HG03039 (cell line): ENCODE data around the gene MILR1.
"Not testable (repeated sequence)": the region's sequence is repeated elsewhere in the genome, so short reads cannot be mapped to it uniquely, and the experiment has no call there.

Source experiments
- ATAC-seq: cut with Tn5 transposase; IDR thresholded peaks from one replicate; pipeline ENCODE4 v1.9.1; 2021; ENCODE audit warnings: mild to moderate bottlenecking, moderate library complexity; ENCODE audit not compliant: unreplicated experiment

The MILR1 gene, protein sequence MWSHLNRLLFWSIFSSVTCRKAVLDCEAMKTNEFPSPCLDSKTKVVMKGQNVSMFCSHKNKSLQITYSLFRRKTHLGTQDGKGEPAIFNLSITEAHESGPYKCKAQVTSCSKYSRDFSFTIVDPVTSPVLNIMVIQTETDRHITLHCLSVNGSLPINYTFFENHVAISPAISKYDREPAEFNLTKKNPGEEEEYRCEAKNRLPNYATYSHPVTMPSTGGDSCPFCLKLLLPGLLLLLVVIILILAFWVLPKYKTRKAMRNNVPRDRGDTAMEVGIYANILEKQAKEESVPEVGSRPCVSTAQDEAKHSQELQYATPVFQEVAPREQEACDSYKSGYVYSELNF

DNA sequence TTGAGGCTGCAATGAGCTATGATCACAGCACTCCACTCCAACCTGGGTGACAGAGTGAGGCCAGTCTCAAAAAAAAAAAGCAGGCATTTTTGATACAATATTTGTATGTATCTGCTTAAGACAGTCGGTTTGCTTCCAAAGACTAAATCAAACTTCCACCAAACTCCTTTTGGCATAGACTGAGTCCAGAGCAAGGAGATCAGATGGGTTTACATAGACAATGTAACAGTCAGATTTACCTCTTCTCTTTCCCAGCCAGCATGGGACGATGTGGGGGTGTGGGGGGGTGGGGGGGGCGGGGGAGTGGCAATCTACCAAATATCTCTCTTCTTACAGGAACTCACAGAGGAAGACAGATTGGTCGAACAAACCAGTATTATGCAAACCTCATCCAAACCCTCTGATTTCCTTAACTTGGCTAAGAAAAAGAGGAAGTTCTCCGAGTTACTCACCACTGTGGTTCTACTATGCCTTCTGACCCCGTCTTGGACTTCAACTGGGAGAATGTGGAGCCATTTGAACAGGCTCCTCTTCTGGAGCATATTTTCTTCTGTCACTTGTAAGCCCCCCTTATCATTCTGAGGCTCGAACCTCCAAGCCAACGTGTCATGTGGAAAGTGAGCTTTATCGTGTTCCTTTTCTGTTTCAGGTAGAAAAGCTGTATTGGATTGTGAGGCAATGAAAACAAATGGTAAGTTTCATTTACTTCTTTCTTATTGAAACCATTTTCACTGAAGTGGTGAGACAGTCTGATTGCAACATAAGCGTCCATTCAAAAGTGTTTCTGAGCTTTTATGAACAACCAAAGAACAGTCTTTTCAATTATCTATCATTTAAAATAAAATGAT lies at the start of gene MILR1:
TSS of gene MILR1 (plus strand) at position 451 of the 848 bp plus-strand sequence. CDS start at position 505, 54 bp downstream.
- ATAC-seq, result no peak

DNA sequence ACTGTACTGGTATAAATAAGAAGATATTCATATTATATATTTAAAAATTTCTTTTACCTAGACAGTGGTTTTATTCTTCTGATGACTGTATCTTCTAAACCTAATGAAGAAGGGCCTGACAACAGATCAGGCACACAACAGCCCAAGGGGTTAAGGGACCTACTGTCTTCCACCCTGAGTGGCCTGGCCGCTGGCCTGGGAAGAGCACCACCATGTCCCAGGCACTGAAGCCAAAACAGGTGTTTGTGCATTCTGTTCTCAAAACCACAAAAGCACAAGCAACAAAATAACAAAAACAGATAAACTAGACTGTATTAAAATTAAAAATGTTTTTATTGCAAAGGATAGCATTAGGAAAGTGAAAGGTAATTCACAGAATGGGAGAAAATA lies 49.2 kb upstream of the MILR1 start:
- ATAC-seq, result no peak

DNA sequence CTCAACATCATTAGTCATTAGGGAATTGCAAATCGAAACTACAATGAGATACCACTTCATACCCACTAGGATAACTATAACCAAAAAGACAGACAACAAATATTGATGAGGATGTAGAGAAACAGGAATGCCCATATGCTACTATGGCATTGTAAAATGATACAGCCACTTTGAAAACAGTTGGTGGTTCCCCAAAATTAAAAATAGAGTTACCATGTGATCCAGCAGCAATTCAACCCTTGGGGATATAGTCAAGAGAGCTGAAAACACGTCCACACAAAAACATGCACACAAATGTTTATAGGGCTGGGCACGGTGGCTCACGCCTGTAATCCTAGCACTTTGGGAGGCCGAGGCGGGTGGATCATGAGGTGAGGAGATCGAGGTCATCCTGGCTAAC lies 48.3 kb upstream of the MILR1 start:
- no peak for ATAC-seq

DNA sequence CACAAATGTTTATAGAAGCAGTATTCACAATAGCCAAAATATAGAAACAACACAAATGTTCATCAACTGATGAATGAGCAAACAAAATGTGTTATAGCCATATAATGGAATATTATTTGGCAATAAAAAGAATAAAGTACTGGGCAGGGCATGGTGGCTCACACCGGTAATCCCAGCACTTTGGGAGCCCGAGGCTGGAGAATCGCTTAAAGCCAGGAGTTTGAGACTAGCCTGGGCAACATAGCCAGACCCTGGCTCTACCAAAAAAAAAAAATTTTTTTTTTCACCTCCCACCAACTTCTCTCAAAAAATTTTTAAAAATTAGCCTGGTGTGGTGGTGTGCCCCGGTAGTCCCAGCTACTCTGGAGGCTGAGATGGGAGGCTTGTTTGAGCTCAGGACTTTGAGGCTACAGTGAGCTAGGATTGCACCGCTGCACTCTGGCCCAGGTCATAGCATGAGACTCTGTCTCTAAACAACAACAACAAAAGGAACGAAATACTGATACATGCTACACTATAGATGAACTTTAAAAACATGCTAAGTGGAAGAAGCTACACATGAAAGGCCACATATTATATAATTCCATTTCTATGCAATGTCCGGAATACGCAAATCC lies 47.6 kb upstream of the MILR1 start:
- no peak for ATAC-seq

DNA sequence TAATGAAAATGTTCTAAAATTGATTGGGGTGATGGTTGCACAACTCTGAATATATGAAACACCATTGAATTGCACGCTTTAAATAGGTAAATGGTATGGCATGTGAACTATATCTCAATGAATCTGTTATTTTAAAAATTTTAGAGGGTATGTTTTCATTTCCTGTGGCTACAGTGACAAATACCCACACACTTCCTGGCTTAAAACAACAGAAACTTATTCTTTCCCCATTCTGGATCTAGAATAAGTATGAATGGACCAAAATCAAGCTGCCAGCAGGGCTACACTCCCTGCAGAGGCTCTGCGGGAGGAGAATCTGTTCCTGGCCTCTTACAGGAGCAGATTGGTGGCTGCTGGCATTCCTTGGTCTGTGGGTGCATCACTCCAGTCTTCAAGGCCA lies 47.0 kb upstream of the MILR1 start:
- ATAC-seq, result no peak

DNA sequence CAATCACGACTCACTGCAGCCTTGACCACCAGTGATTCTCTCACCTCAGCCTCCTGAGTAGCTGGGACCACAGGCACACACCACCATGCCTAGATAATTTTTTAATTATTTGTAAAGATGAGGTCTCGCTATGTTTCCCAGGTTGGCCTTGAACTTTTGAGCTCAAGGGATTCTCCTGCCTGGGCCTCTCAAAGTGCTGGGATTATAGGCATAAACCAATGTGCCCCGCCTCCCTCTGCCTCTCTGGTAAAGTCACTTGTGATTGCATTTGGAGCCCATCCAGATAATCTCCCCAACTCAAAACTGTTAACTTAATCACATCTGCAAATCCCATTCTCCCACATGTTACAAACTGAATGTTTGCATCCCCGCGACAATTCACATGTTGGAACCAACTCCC lies 46.4 kb upstream of the MILR1 start:
- ATAC-seq, result no peak

DNA sequence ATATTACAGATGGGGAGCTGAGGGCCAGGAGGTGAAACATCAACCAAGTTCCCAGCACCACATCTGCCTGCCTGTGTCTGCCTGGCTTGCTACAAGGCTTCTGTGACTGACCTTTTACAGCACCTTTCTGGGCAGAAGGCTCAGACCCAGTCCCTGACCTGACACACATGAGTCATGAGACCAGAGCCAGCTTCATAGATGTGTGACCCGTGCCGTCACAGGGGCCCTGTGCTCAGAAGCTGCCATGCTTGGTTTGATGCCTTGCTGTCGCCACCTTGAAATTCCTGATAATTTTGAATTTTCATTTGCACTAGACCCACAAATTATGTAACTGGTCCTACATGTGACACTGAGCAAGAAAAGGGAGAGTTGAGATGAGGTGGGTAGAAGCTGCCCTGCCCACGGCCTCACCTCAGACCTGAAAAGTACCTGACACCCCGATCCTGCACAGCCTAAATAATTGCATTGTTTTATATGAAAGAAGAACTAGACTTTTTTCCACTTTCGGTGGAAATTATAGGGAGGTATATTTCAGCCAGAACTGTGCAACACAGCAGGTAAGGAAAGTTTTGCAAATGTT lies 44.9 kb upstream of the MILR1 start:
- ATAC-seq, result no peak

DNA sequence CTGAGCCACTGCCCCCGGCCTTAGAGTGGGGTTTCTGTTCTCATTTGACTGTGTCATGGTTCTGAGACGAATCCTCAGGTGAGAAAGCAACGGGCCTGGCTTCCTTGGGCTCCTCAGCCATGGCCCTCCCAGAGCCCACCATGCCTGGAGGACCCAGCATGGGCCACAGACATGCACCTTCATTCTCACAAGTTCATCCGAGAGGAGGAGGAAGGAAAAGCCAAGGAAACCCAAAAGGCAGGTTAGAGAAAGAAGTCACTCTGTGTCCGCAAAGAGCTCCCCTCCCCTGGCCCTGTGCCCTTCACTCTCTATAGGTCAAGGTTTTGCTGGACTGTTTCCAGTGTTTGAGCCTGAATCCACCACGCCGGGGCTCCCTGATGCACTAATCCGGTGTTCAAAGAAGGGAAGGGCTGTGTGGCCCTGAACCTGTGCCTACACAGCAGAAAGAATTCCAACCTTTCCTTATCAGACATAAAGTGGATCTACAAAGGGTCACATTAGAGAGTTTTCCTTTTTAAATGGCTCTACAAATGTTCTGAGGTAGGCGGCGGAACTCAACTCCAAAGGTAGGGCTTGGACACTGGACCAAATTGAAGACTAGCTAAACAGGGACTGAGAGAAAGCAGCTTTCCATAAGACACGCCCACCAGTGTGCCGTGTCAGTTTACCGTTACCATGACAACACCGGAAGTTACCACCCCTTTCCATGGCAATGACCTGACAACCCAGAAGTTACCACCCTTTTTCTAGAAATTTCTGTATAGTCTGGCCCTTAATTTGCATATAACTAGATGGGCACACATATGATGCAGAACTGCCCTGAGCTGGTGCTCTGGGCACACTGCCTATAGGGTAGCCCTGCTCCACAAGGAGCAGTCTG lies 42.4 kb upstream of the MILR1 start:
- no peak for ATAC-seq

DNA sequence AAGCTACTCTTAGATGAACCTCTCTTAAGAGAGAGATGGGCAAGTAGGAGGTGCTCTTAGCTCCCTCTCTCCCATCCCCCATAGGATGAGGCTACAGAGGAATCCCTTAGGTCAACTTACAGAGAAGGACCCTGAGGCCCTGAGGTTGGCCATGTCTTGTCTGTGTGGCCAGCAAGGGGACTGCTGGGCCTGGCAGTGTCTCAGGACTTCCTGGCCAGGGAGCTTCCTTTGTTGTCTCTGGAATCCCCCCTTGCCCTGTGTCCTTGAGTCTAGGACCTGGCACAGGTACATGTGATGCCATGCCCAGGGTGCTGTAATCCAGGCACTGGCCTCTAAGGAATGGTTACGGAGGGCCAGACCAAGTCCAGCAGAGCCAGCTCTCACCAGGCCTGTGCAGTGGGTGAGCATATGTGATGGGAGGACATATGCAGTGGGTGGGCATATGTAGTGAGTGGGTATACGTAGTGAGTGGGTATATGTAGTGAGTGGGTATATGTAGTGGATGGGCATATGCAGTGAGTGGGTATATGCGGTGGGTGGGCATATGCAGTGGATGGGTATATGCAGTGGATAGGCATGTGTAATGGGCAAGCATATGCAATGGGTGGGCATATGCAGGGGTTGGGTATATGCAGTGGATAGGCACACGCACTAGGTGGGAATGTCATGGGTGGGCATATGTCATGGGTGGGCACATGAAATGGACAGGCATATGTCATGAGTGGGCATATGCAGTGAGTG lies 38.0 kb upstream of the MILR1 start:
- no peak for ATAC-seq

DNA sequence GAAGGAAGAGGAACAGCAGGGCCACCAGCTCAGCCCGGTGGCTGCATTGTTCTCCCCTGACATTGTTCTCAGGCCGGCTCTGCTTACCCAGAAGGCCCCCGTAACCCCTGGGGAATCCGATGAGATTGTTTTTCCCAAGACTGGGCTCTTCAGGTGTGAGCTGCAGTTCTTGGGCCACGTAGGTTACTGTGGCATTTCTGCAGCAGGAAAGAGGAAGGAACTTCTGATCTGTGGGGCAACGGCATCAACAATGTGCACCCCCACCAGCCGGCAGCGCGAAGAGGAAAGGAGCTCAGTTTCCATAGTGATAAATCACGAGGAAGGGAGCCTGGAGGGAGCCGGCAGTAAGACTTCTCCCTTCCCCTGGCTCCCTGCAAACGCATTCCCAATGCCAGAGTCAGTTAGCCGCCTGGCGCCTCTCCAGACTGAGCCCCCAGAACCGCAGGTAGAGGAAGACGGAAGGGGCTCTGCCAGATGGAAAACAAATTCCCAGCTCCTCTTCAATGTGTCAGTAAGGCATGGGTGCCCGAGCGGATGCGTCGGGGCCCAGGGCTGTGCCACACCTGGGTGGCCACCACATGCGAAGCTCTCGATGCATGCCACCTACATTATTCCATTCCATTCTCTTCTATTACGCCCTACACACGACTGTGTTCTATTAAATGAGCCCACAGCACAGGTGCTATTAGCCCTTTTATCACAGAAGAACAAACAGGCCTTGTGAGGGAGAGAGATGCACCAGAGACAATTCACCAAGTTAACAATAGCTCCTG lies 36.7 kb upstream of the MILR1 start:
- ATAC-seq, result no peak

DNA sequence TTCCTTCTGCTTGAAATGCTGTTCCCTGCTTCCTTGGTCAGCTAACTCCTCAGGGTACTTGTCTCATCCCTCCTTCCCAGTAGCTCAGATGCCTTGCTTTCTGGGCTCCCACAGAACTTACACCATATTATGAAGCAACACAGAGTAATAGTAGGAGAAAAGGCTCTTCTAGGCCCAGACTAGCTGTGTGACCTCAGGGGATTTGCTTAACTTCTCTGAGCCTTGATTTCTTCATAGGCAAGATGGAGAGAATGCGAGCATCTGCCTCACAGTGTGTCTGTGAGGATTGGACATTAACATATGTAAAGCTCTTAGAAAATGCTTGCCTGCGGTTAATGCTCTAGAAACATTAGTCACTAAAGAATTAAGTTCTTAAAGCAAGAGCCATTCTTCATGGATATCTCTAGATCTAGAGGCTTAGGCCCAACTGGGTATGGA lies 36.0 kb upstream of the MILR1 start:
- ATAC-seq, result no peak

DNA sequence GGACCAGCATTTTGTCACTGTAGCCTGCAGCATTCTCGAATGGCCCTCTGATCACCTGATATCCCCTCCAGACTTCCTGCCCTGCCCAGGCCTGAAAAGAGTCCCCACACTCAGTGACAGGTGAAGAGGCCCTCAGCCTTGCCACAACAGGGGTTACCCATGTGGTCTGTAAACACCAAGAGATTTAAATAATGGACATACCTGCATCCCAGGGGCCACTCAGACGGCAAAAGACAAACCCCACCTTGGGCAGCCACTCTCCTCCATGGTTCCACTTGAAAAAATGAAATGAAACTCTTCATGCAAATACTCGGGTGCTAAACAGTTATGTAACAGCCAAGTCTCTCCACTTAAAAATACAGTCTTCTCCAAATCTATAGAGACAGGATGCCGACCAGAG lies 35.4 kb upstream of the MILR1 start:
- ATAC-seq, result no peak

DNA sequence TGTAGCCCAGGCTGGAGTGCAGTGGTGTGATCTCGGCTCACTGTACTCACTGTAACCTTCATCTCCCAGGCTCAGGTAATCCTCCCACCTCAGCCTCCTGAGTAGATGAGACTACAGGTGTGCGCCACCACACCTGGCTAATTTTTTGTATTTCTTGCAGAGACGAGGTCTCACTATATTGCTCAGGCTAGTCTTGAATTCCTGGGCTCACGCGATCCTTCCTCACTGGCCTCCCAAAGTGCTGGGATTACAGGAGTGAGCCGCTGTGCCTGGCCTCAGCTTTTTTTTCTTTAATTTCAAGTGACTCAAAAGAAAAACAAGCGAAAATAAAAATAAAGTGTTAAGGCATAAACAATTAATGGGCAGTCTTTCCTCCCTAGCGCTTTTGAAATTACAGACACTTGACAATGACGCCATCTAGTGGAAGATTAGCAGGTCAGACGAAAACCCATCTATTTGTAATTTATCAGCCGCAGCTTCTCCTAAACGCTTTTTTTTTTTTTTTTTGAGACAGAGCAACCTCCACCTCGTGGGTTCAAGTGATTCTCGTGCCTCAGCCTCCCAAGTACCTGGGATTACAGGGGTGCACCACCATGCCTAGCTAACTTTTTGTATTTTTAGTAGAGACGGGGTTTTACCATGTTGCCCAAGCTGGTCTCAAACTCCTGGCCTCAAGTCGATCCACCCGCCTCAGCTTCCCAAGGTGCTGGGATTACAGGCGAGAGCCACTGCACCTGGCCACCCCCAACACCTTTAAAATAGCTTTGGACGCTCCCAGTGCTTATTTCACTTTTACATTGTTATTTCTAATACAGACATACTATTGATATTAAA lies 30.2 kb upstream of the MILR1 start:
- ATAC-seq, result no peak

DNA sequence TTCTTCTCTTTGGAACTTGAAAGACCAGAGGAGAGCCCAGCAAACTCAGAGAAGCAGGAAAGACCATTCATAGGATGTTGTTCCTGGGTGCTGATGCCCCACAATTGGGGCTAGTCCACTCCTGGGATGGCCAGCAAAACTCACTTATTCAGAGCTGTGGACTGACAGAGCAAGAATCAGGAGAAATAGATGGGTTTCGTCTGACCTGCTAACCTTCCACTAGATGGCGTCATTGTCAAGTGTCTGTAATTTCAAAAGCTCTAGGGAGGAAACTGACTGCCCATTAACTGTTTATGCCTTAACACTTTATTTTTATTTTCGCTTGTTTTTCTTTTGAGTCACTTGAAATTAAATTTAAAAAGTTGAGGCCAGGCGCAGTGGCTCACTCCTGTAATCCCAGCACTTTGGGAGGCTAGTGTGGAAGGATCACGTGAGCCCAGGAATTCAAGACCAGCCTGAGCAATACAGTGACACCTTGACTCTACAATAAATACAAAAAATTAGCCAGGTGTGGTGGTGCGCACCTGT lies 28.7 kb upstream of the MILR1 start:
- no peak for ATAC-seq

DNA sequence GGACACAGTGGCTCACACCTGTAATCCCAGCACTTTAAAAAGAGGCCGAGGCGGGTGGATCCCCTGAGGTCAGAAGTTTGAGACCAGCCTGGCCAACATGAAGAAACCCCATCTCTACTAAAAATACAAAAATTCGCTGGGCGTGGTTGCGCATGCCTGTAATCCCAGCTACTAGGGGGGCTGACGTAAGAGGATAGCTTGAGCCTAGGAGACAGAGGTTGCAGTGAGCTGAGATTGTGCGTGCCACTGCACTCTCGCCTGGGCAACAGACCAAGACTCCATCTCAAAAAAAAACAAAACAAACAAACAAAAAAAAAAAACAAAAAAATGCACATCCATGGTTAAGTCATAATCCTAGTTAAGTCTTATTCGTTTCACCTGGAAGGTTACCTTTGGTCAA lies 26.8 kb upstream of the MILR1 start:
- not testable (repeated sequence) for ATAC-seq

DNA sequence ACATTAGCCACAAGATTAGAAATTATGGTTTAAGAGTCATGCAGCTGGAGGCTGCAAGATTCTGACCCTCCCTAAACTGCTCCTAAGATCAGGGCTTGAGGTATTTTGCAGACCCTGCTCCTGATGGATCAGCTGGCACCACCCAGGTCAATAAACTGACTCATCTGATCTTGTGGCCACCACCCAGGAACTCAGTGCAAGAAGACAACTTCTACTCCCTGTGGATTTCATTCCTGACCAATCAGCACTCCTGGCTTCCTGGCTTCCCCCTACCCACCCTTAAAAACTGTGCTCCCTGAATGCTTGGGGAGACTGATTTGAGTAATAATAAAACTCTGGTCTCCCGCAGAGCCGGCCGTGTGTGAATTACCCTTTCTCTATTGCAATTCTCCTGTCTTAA lies 25.0 kb upstream of the MILR1 start:
- ATAC-seq, result no peak

DNA sequence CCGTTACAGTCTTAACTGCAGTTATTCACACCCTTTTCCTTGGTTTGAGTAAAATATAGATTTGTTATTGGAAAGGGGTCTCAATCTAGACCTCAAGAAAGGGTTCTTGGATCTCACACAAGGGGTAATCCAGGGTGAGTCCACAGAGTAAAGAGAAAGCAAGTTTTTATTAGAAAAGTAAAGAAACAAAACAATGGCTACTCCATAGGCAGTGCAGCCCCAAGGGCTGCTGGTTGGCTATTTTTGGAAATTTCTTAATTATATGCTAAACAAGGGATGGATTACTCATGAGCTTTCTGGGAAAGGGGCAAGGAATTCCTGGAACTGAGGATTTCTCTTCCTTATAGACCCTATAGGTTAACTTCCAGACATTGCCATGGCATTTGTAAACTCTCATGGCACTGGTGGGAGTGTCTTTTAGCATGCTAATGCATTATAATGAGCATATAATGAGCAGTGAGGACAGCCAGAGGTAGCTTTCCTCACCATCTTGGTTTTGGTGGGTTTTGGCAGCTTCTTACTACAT lies 24.5 kb upstream of the MILR1 start:
- ATAC-seq, result no peak

DNA sequence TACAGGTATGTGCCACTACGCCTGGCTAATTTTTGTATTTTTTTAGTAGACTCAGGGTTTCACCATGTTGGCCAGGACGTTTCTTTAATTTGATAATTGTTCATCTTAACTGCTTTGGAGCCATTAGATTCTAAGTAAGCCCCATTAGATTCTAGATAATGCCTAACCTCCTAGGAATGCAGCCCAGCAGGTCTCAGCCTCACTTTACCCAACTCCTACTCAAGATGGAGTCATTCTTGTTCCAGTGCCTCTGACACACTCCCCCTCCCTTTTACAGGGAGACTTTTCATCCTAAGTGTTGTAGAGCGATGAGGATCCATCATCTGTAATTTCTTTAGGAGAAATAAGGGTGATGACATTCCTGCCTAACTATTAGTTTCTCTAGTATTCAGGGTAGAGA lies 23.7 kb upstream of the MILR1 start:
- no peak for ATAC-seq
